PC-3 (cell line): Measurements from ENCODE around the gene ASF1B. TPM values are rescaled to one million over a fixed set of nuclear protein-coding genes. Genes with fewer than 3 reads are reported as not detected.

Experiments
- ATAC-seq: fragments of 200-7000 bp; cut with Tn5 transposase; 2 replicates; pipeline ENCODE4 v1.9.1; 2020; ENCODE audit warnings: mild to moderate bottlenecking, moderate library complexity
- BruUV-seq: library from RNA; stranded (reverse); fragments of 400-500 nt; replicated peaks from 2 replicates; lab custom pipeline; 2021; lab: Mats Ljungman, UMichigan
- CTCF ChIA-PET: fragments of 300-600 bp; sonication (Branson Sonifier 250); formaldehyde crosslinking; loops from one replicate; lab custom pipeline; 2022; ENCODE audit warnings: antibody characterized with exemption; lab: Charles Lee
- POLR2A ChIA-PET: fragments of 300-600 bp; sonication (Branson Sonifier 250); formaldehyde crosslinking; loops from one replicate; lab custom pipeline; 2022; ENCODE audit warnings: antibody characterized with exemption; ENCODE audit not compliant: unreplicated experiment; lab: Charles Lee
- DNase-seq: peaks from one replicate; pipeline ENCODE4 v3.0.0-alpha.2; 2015
- H2AFZ ChIP-seq: fragments of 300-600 bp; sonication (generic); 2 replicates; pipeline ENCODE4 v1.6.0; 2016; ENCODE audit warnings: antibody characterized with exemption, low read length
- H3F3A ChIP-seq: fragments of 300-600 bp; sonication (generic); one replicate; pipeline ENCODE4 v1.6.0; 2017; ENCODE audit warnings: antibody characterized with exemption, low read length, control low read depth, mild to moderate bottlenecking; ENCODE audit not compliant: unreplicated experiment
- H3K27ac ChIP-seq: fragments of 300-600 bp; sonication (generic); 2 replicates; pipeline ENCODE4 v1.5.1; 2016; ENCODE audit warnings: mild to moderate bottlenecking, low read length
- H3K27me3 ChIP-seq: fragments of 300-600 bp; sonication (generic); 2 replicates; pipeline ENCODE4 v1.6.1; 2016; ENCODE audit warnings: low read length, mixed read lengths
- H3K36me3 ChIP-seq: fragments of 300-600 bp; sonication (generic); 2 replicates; pipeline ENCODE4 v1.6.1; 2016; ENCODE audit warnings: low read depth, mixed run types, low read length, mixed read lengths
- H3K4me1 ChIP-seq: fragments of 300-600 bp; sonication (generic); 2 replicates; pipeline ENCODE4 v1.5.1; 2016; ENCODE audit warnings: low read length; ENCODE audit not compliant: insufficient read depth
- H3K4me2 ChIP-seq: fragments of 300-600 bp; sonication (generic); 2 replicates; pipeline ENCODE4 v1.6.0; 2016; ENCODE audit warnings: low read length
- H3K4me3 ChIP-seq: fragments of 300-600 bp; sonication (generic); 2 replicates; pipeline ENCODE4 v1.5.1; 2016; ENCODE audit warnings: mild to moderate bottlenecking, low read length, mixed read lengths
- H3K79me2 ChIP-seq: fragments of 300-600 bp; sonication (generic); 2 replicates; pipeline ENCODE4 v1.6.1; 2017; ENCODE audit warnings: low read length, mixed read lengths
- H3K9ac ChIP-seq: fragments of 300-600 bp; sonication (generic); 2 replicates; pipeline ENCODE4 v1.6.0; 2016; ENCODE audit warnings: mild to moderate bottlenecking, low read length
- H3K9me2 ChIP-seq: fragments of 300-600 bp; sonication (generic); replicated peaks from 2 replicates; pipeline ENCODE4 v1.6.1; 2016; ENCODE audit warnings: mixed run types, low read length, mixed read lengths
- H3K9me3 ChIP-seq: fragments of 300-600 bp; sonication (generic); 2 replicates; pipeline ENCODE4 v1.6.1; 2016; ENCODE audit warnings: low read length, mixed read lengths
- H4K20me1 ChIP-seq: fragments of 300-600 bp; sonication (generic); 2 replicates; pipeline ENCODE4 v1.6.1; 2016; ENCODE audit warnings: low read length, mixed read lengths
- CTCF ChIP-seq: fragments of 300-600 bp; sonication (generic); conservative IDR thresholded peaks from 2 replicates; pipeline ENCODE4 v1.5.1; 2017; ENCODE audit warnings: antibody characterized with exemption, low read depth, mild to moderate bottlenecking, low read length
- EZH2phosphoT487 ChIP-seq: fragments of 300-600 bp; sonication (generic); IDR thresholded peaks from 2 replicates; pipeline ENCODE4 v1.6.1; 2018; ENCODE audit warnings: mild to moderate bottlenecking, antibody characterized with exemption, low read length, borderline replicate concordance
- intact Hi-C: fragments of 100-400 bp; cut with micrococcal nuclease; formaldehyde crosslinking; loops from 2 replicates; pipeline ENCODE4 v1.9.0; 2023
- total RNA-seq: library from RNA; depleted of rRNA; stranded (reverse); fragments of >200 nt; gene quantifications from 2 replicates; pipeline ENCODE4 v1.2.3, GENCODE V29; 2014

Gene ASF1B
- total RNA-seq, 1 experiment from 2014 or later, result 84.7 TPM

GRCh38 chr19:14114854-14115253, 21.5 kb downstream of the ASF1B start:
- peaks cover 36% of the 10 kb centered on the region for H3K79me2 ChIP-seq
- H3K9me2 ChIP-seq, result no peaks in the 10 kb centered on the region

GRCh38 chr19:14114439-14114838, 21.9 kb downstream of the ASF1B start:
- Histone ChIP-seq H2AFZ (no peak overlapping the region), H3K27ac (no peak overlapping the region), H3K4me3 (no peak overlapping the region), H3K27me3 (no peaks in the 10 kb centered on the region), H3K9me2 (no peaks in the 10 kb centered on the region), H3K36me3 (no peaks in the 10 kb centered on the region), H4K20me1 (no peaks in the 10 kb centered on the region), H3K79me2 (peaks cover 36% of the 10 kb centered on the region), H3K9ac (no peak overlapping the region), H3F3A (peaks cover 5% of the 10 kb centered on the region), H3K4me2 (no peak overlapping the region), H3K9me3 (no peaks in the 10 kb centered on the region), H3K4me1 (peaks cover 17% of the 10 kb centered on the region)
- DNase-seq, result no peak
- intact Hi-C loops, result no loop called here
- ChIA-PET POLR2A (no interaction called here), CTCF (no interaction called here)
- TF ChIP-seq EZH2phosphoT487 (no peak), CTCF (no peak)
- no peak for ATAC-seq
- no TSS peak for BruUV-seq

More at GRCh38 chr19:14114854-14115253, 21.5 kb downstream of the ASF1B start:
- TF ChIP-seq CTCF (peak; percentile 73), EZH2phosphoT487 (no peak)
- H3K27ac ChIP-seq, result no peak overlapping the region
- no peak overlapping the region for H3K9ac ChIP-seq
- H3K4me3 ChIP-seq, result no peak overlapping the region
- POLR2A ChIA-PET, result no interaction called here
- H3K27me3 ChIP-seq, result no peaks in the 10 kb centered on the region
- ATAC-seq (no peak), DNase-seq (peak; percentile 46)
- no peaks in the 10 kb centered on the region for H3K9me3 ChIP-seq
- H4K20me1 ChIP-seq, result no peaks in the 10 kb centered on the region
- no TSS peak for BruUV-seq
- intact Hi-C loops, result no loop called here
- H3K4me2 ChIP-seq, result no peak overlapping the region
- peaks cover 17% of the 10 kb centered on the region for H3K4me1 ChIP-seq
- H3K36me3 ChIP-seq, result no peaks in the 10 kb centered on the region
- H3F3A ChIP-seq, result peaks cover 9% of the 10 kb centered on the region
- CTCF ChIA-PET, result no interaction called here
- no peak overlapping the region for H2AFZ ChIP-seq

GRCh38 chr19:14113762-14114414, 22.5 kb downstream of the ASF1B start:
- peaks cover 17% of the 10 kb centered on the region for H3K4me1 ChIP-seq
- H4K20me1 ChIP-seq, result no peaks in the 10 kb centered on the region
- CTCF ChIA-PET, result no interaction called here
- H3K36me3 ChIP-seq, result no peaks in the 10 kb centered on the region
- H3K27me3 ChIP-seq, result no peaks in the 10 kb centered on the region
- H3K4me3 ChIP-seq, result no peak overlapping the region
- H3K9me3 ChIP-seq, result no peaks in the 10 kb centered on the region
- H3K9me2 ChIP-seq, result no peaks in the 10 kb centered on the region
- H3K79me2 ChIP-seq, result peaks cover 36% of the 10 kb centered on the region
- H3K27ac ChIP-seq, result no peak overlapping the region
- no peak overlapping the region for H3K9ac ChIP-seq
- peak; percentile 40 for DNase-seq
- ATAC-seq, result no peak
- no peaks in the 10 kb centered on the region for H3F3A ChIP-seq
- no TSS peak for BruUV-seq
- H3K4me2 ChIP-seq, result no peak overlapping the region
- no peak overlapping the region for H2AFZ ChIP-seq
- POLR2A ChIA-PET, result no interaction called here
- no peak for TF ChIP-seq EZH2phosphoT487
- TF ChIP-seq CTCF, result peak; percentile 68
- intact Hi-C loops, result no loop called here
